ENCODE data around the gene NPIPB12.
"Not testable (repeated sequence)": the region's sequence is repeated elsewhere in the genome, so short reads cannot be mapped to it uniquely, and the experiment has no call there.

NPIPB12 gene
- total RNA-seq = 0.12 to 1.0 (median 0.29) reads per million in 17 experiments

DNA sequence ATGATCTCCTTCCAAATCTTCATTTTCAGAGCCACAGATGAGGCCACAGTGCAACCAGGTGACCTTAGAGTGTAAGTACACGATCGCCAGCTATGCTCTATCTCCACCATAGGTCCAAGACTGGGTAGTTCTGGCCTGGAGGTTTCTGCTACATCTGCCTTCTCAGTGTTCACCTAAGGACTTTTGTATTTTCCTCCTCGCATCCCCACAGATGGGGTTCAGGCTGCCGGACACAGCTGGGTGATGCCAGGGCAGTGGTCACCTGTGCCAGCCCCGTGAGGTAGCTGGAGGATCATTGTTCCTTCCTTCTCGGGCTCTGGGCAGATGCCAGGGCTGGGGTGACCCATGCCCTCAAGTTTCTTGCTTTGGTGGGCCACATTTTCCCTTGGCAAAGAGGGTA lies at the start of gene NPIPB12:
Gene NPIPB12 (minus strand): TSS at position 101 of the 400 bp plus-strand sequence.
- DNase-seq = not testable (repeated sequence)

DNA sequence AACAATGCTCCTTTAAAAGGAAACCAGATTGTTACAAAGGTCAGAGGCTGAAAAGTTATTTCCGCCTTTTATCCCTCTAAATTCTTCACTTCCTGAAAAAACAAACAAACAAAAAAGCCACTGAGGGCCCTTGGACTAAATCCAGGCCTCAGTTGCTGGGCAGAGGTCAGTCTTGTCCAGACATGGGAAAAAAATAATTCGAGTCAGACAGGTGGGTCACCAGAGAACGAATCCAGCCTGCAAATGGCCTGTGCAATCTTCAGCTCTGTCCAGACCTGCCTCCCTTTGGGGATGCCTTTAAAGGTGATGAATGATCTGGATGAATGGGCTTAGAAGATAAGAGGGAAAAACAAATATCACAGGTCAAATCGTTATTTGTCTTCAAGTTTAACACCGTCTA lies 15.3 kb upstream of the NPIPB12 start:
- DNase-seq = not testable (repeated sequence)

GRCh38 chr16:29482276-29482675 lies 23.9 kb downstream of the NPIPB12 start:
- DNase-seq = not testable (repeated sequence)

GRCh38 chr16:29472065-29472464 lies 34.1 kb downstream of the NPIPB12 start:
- not testable (repeated sequence) for DNase-seq

DNA sequence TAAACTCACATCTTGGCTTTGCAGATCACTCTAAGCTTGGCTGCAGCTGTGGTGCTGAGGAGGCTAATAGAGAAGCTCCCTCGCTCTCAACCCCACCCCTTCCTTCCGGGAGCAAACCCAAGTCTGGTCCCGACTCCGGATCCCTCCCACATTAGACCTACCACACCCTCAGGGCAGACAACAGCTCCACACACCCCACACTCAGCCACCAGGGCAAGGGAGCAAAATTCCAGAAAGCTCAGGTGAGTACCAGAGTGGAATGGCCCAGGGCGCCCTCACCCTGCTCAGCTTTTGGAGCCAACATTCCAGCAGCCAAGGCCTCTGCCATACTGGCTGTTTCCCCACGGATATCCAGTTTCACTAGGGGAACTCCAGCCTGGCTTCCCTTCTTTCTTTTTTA lies 36.5 kb downstream of the NPIPB12 start:
- DNase-seq = not testable (repeated sequence)

- DNase-seq = not testable (repeated sequence)
Observed at GRCh38 chr16:29467654-29468366, 38.4 kb downstream of the NPIPB12 start.

- not testable (repeated sequence) for DNase-seq
Observed at GRCh38 chr16:29466904-29467303, 39.3 kb downstream of the NPIPB12 start.

DNA sequence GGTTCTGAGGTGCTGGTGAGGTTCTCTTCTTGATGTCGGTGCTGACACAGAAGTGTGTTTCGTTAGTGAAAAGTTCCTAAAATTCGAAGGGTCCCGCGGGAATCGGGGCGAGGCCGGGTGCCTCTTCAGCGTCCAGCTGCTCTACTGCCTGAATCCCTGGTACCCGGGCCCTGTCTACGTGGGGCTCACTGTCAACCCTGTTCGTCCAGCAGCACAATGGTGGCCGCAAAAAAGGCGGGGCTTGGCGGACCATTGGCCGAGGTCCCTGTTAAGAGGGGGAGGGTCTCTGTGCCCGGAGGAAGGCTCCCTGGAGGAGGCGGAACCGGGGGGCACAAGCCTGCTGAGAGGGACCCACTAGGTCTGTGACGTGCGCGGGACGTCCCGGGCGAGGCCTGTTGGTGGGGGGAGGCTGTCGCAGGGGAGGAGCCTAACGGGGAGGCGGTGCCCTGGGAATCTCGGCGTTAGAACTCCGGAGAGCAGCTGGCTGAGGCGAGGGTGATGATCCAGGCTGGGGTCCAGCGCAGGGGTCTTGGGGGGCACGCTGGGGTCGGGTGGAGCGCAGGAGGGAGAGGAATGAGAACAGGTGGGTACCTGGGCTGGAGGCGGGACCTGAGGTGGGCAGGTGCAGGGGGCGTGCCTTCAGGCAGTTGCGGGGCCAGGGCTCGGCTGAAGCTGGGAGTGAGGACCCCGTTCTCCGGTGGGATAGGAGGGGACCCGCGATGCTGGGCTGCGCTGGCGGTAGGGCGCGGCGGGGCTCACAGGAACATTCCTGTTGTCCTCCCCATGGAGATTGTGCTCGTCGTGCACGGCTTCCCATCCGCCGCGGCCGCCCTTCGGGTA lies 40.0 kb downstream of the NPIPB12 start:
- DNase-seq = not testable (repeated sequence)

- not testable (repeated sequence) for DNase-seq
Observed at GRCh38 chr16:29460647-29461030, 45.6 kb downstream of the NPIPB12 start.

- not testable (repeated sequence) for DNase-seq
Observed at GRCh38 chr16:29459706-29460646, 46.2 kb downstream of the NPIPB12 start, which contains the start of gene SULT1A4. TSS of gene SULT1A4 (plus strand) at chr16:29459913. CDS start at chr16:29461386, 1,473 bp downstream.

- DNase-seq = not testable (repeated sequence)
Observed at GRCh38 chr16:29457660-29458059, 48.5 kb downstream of the NPIPB12 start.

- DNase-seq = not testable (repeated sequence)
Observed at GRCh38 chr16:29454828-29455227, 51.4 kb downstream of the NPIPB12 start.

- DNase-seq = not testable (repeated sequence)
Observed at GRCh38 chr16:29454269-29454668, 51.9 kb downstream of the NPIPB12 start, which contains the start of the genes BOLA2 and SLX1B. TSS of gene BOLA2 (minus strand) at chr16:29454351. CDS start at chr16:29454253, 98 bp downstream. TSS of gene SLX1B (plus strand) at chr16:29454533.

GRCh38 chr16:29453754-29454153 lies 52.5 kb downstream of the NPIPB12 start:
- DNase-seq = not testable (repeated sequence)
